Measurements from ENCODE around the gene CRKL. TPM values are rescaled to one million over a fixed set of nuclear protein-coding genes. Genes with fewer than 3 reads are reported as not detected.

CRKL gene
- total and polyA plus RNA-seq, 4 donors = 12.0 to 45.5 (median 22.6) TPM

DNA sequence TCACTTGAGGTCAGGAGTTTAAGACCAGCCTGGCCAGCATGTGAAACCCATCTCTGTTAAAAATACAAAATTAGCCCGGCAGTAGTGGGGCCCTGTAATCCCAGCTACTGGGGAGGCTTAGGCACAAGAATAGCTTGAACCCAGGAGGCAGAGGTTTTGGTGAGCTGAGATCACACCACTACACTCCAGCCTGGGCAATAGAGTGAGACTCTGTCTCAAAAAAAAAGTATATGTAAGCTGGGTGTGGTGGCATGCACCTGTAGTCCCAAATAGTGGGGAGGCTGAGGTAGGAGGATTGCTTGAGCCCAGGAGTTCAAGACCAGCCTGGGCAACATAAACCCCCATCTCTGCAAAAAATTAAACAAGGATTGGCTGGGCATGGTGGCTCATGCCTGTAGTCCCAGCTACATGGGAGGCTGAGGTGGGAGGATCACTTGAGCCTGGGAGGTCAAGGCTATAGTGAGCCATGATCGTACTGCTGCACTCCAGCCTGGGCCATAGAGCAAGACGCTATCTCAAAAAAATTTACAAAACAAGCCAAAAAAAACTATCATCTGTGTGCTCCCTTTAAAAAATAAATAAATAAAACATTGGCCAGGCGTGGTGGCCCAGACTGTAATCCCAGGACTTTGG is 10.8 kb downstream of the CRKL start:
- H3K27me3 ChIP-seq (ENCODE audit: control insufficient read depth in 4 of 4, insufficient read depth in 4 of 4, low read length in 3 of 4) = no peaks in the 10 kb centered on the region
- H3K36me3 ChIP-seq (ENCODE audit: control insufficient read depth in 4 of 4, insufficient read depth in 3 of 4, low read depth in 1 of 4, low read length in 3 of 4) = peaks cover 0 to 2% (median under 1%) of the 10 kb centered on the region in 4 donors
- peaks cover 0 to 13% (median 5%) of the 10 kb centered on the region in 4 donors for H3K4me1 ChIP-seq (ENCODE audit: control insufficient read depth in 4 of 4, insufficient read depth in 4 of 4, low read length in 3 of 4)
- H3K9ac ChIP-seq (ENCODE audit: low read depth in 1 of 2, low read length in 2 of 2) = no peak overlapping the region
- TF ChIP-seq HNF4A (conservative IDR thresholded peaks at IDR 0.05) (no peak), YY1 (IDR thresholded peaks at IDR 0.05) (no peak), FOXA1 (IDR thresholded peaks at IDR 0.05) (no peak), RAD21 (IDR thresholded peaks at IDR 0.05) (no peak), GABPA (IDR thresholded peaks at IDR 0.05 in 1 of 2, conservative IDR thresholded peaks at IDR 0.05 in 1 of 2) (no peak), RXRA (IDR thresholded peaks at IDR 0.05) (no peak), TAF1 (conservative IDR thresholded peaks at IDR 0.05) (no peak)
- TF ChIP-seq, protein P1, sequence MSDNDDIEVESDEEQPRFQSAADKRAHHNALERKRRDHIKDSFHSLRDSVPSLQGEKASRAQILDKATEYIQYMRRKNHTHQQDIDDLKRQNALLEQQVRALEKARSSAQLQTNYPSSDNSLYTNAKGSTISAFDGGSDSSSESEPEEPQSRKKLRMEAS (IDR thresholded peaks at IDR 0.05) = no peak
- TF ChIP-seq, protein P2, sequence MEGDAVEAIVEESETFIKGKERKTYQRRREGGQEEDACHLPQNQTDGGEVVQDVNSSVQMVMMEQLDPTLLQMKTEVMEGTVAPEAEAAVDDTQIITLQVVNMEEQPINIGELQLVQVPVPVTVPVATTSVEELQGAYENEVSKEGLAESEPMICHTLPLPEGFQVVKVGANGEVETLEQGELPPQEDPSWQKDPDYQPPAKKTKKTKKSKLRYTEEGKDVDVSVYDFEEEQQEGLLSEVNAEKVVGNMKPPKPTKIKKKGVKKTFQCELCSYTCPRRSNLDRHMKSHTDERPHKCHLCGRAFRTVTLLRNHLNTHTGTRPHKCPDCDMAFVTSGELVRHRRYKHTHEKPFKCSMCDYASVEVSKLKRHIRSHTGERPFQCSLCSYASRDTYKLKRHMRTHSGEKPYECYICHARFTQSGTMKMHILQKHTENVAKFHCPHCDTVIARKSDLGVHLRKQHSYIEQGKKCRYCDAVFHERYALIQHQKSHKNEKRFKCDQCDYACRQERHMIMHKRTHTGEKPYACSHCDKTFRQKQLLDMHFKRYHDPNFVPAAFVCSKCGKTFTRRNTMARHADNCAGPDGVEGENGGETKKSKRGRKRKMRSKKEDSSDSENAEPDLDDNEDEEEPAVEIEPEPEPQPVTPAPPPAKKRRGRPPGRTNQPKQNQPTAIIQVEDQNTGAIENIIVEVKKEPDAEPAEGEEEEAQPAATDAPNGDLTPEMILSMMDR (IDR thresholded peaks at IDR 0.05; ENCODE audit: low read depth, low read length, missing input control) = no peak
- TF ChIP-seq, protein P3, sequence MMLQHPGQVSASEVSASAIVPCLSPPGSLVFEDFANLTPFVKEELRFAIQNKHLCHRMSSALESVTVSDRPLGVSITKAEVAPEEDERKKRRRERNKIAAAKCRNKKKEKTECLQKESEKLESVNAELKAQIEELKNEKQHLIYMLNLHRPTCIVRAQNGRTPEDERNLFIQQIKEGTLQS (IDR thresholded peaks at IDR 0.05) = no peak
- no peak overlapping the region for H3K27ac ChIP-seq (ENCODE audit: low read depth in 1 of 2, low read length in 2 of 2)
- H3K4me3 ChIP-seq (ENCODE audit: low read depth in 1 of 3, low read length in 3 of 3) = no peak overlapping the region
- DNase-seq (ENCODE audit: low spot score) = no peak
- WGBS = 73% methylated on average over 4 of the region's 4 CpGs
- no peaks in the 10 kb centered on the region for H3K9me3 ChIP-seq (ENCODE audit: control insufficient read depth in 4 of 4, low read length in 3 of 4)

DNA sequence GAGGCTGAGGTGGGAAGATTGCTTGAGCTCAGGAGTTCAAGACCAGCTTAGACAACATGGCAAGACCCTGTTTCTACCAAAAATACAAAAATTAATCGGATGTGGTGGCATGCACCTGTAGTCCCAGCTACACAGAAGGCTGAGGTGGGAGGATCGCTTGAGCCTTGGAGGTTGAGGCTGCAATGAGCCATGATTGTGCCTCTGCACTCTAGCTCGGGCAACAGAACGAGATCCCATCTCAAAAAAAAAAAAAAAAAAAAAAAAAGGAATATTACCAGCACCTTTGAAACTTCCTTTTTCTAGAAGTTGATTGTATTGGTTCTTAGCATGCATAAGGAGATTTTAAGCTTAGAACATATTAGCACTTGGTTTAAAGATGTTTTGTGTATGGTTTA is 11.4 kb downstream of the CRKL start:
- Histone ChIP-seq H3K9me3 (ENCODE audit: control insufficient read depth in 4 of 4, low read length in 3 of 4) (no peaks in the 10 kb centered on the region), H3K36me3 (ENCODE audit: control insufficient read depth in 4 of 4, insufficient read depth in 3 of 4, low read depth in 1 of 4, low read length in 3 of 4) (peaks cover 0 to 2% (median under 1%) of the 10 kb centered on the region in 4 donors), H3K4me3 (ENCODE audit: low read depth in 1 of 3, low read length in 3 of 3) (no peak overlapping the region), H3K4me1 (ENCODE audit: control insufficient read depth in 4 of 4, insufficient read depth in 4 of 4, low read length in 3 of 4) (peaks cover 0 to 13% (median 5%) of the 10 kb centered on the region in 4 donors), H3K9ac (ENCODE audit: low read depth in 1 of 2, low read length in 2 of 2) (no peak overlapping the region), H3K27me3 (ENCODE audit: control insufficient read depth in 4 of 4, insufficient read depth in 4 of 4, low read length in 3 of 4) (no peaks in the 10 kb centered on the region), H3K27ac (ENCODE audit: low read depth in 1 of 2, low read length in 2 of 2) (no peak overlapping the region)
- 90% methylated on average over 4 of the region's 4 CpGs for WGBS
- no peak for TF ChIP-seq GABPA (IDR thresholded peaks at IDR 0.05 in 1 of 2, conservative IDR thresholded peaks at IDR 0.05 in 1 of 2)
- TF ChIP-seq, protein P2 (IDR thresholded peaks at IDR 0.05; ENCODE audit: low read depth, low read length, missing input control) = no peak
- no peak for TF ChIP-seq FOXA1 (IDR thresholded peaks at IDR 0.05)
- no peak for TF ChIP-seq JUND (IDR thresholded peaks at IDR 0.05)
- TF ChIP-seq NR2F2 (IDR thresholded peaks at IDR 0.05) = no peak
- no peak for TF ChIP-seq RAD21 (IDR thresholded peaks at IDR 0.05)
- no peak for TF ChIP-seq EGR1 (IDR thresholded peaks at IDR 0.05; ENCODE audit: low read depth in 2 of 2)
- TF ChIP-seq, protein P4, sequence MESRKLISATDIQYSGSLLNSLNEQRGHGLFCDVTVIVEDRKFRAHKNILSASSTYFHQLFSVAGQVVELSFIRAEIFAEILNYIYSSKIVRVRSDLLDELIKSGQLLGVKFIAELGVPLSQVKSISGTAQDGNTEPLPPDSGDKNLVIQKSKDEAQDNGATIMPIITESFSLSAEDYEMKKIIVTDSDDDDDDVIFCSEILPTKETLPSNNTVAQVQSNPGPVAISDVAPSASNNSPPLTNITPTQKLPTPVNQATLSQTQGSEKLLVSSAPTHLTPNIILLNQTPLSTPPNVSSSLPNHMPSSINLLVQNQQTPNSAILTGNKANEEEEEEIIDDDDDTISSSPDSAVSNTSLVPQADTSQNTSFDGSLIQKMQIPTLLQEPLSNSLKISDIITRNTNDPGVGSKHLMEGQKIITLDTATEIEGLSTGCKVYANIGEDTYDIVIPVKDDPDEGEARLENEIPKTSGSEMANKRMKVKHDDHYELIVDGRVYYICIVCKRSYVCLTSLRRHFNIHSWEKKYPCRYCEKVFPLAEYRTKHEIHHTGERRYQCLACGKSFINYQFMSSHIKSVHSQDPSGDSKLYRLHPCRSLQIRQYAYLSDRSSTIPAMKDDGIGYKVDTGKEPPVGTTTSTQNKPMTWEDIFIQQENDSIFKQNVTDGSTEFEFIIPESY (IDR thresholded peaks at IDR 0.05) = no peak
- DNase-seq (ENCODE audit: low spot score) = no peak

Data from liver (tissue), 9 donors.